ENCODE data around the gene ARIH2. TPM values are rescaled to one million over a fixed set of nuclear protein-coding genes. Genes with fewer than 3 reads are reported as not detected.

ARIH2 gene
- polyA plus RNA-seq, 3 donors: 68.6 to 98.2 (median 71.4) TPM

GRCh38 chr3:49009396-49009795 is 90.8 kb downstream of the ARIH2 start:
- DNase-seq (ENCODE audit: extremely low read depth in 1 of 11, low read depth in 9 of 11, low spot score in 4 of 11): no peak

GRCh38 chr3:49012441-49013017 is 93.9 kb downstream of the ARIH2 start:
- no peak for DNase-seq (ENCODE audit: extremely low read depth in 1 of 11, low read depth in 9 of 11, low spot score in 4 of 11)

- DNase-seq (ENCODE audit: extremely low read depth in 1 of 11, low read depth in 9 of 11, low spot score in 4 of 11): no peak
These were observed 94.6 kb downstream of the ARIH2 start for GRCh38 chr3:49013113-49013737.

GRCh38 chr3:49013738-49014660 is 95.4 kb downstream of the ARIH2 start:
- DNase-seq (ENCODE audit: extremely low read depth in 1 of 11, low read depth in 9 of 11, low spot score in 4 of 11): no peak

GRCh38 chr3:49015072-49015471 is 96.4 kb downstream of the ARIH2 start:
- DNase-seq (ENCODE audit: extremely low read depth in 1 of 11, low read depth in 9 of 11, low spot score in 4 of 11): no peak

GRCh38 chr3:49015765-49016164 is 97.1 kb downstream of the ARIH2 start:
- no peak for DNase-seq (ENCODE audit: extremely low read depth in 1 of 11, low read depth in 9 of 11, low spot score in 4 of 11)

GRCh38 chr3:49016414-49017228 is 98.0 kb downstream of the ARIH2 start:
- no peak for DNase-seq (ENCODE audit: extremely low read depth in 1 of 11, low read depth in 9 of 11, low spot score in 4 of 11)

GRCh38 chr3:49017229-49017970 is 98.8 kb downstream of the ARIH2 start:
- DNase-seq (ENCODE audit: extremely low read depth in 1 of 11, low read depth in 9 of 11, low spot score in 4 of 11): no peak

- peak in 2 of 11 donors; percentile 46 to 77 for DNase-seq (ENCODE audit: extremely low read depth in 1 of 11, low read depth in 9 of 11, low spot score in 4 of 11)
These were observed 99.5 kb downstream of the ARIH2 start, which contains the start of gene DALRD3 for GRCh38 chr3:49017971-49018706. Gene DALRD3 (minus strand): TSS chr3:49018580. CDS start chr3:49018564, 16 bp downstream.

GRCh38 chr3:49018707-49019006 is 100.0 kb downstream of the ARIH2 start:
- no peak for DNase-seq (ENCODE audit: extremely low read depth in 1 of 11, low read depth in 9 of 11, low spot score in 4 of 11)

GRCh38 chr3:49019941-49020329 is 101.3 kb downstream of the ARIH2 start:
- DNase-seq (ENCODE audit: extremely low read depth in 1 of 11, low read depth in 9 of 11, low spot score in 4 of 11): no peak

- DNase-seq (ENCODE audit: extremely low read depth in 1 of 11, low read depth in 9 of 11, low spot score in 4 of 11): peak in 1 of 11 donors; percentile 9
These were observed 101.9 kb downstream of the ARIH2 start for GRCh38 chr3:49020330-49021212.

GRCh38 chr3:49021213-49021812 is 102.7 kb downstream of the ARIH2 start:
- DNase-seq (ENCODE audit: extremely low read depth in 1 of 11, low read depth in 9 of 11, low spot score in 4 of 11): peak; percentile 92 to 99 (median 97)

GRCh38 chr3:49021813-49022687 is 103.4 kb downstream of the ARIH2 start, which contains the start of gene NDUFAF3:
Gene NDUFAF3 (plus strand): TSS chr3:49022121. CDS start chr3:49022145, 24 bp downstream.
- peak; percentile 83 to 93 (median 90) for DNase-seq (ENCODE audit: extremely low read depth in 1 of 11, low read depth in 9 of 11, low spot score in 4 of 11)

- no peak for DNase-seq (ENCODE audit: extremely low read depth in 1 of 11, low read depth in 9 of 11, low spot score in 4 of 11)
These were observed 104.1 kb downstream of the ARIH2 start for GRCh38 chr3:49022688-49023171.
